Breast epithelium (tissue), 3 donors: ENCODE results near the gene PTPRN2.

ENCODE experiments used
- POLR2AphosphoS5 ChIP-seq, 3 donors: sonication (generic); formaldehyde crosslinking; IDR thresholded peaks; one replicate each; pipeline ENCODE4 v1.6.1; 2017; ENCODE audit warnings: antibody characterized with exemption in 3 of 3
- TF ChIP-seq, protein P1 (sequence below), 3 donors: fragments of 450-650 bp; IDR thresholded peaks; one replicate each; pipeline ENCODE4 v1.5.1; 2016 to 2017; ENCODE audit warnings: antibody characterized with exemption in 3 of 3, mild to moderate bottlenecking in 3 of 3, moderate library complexity in 3 of 3

DNA sequence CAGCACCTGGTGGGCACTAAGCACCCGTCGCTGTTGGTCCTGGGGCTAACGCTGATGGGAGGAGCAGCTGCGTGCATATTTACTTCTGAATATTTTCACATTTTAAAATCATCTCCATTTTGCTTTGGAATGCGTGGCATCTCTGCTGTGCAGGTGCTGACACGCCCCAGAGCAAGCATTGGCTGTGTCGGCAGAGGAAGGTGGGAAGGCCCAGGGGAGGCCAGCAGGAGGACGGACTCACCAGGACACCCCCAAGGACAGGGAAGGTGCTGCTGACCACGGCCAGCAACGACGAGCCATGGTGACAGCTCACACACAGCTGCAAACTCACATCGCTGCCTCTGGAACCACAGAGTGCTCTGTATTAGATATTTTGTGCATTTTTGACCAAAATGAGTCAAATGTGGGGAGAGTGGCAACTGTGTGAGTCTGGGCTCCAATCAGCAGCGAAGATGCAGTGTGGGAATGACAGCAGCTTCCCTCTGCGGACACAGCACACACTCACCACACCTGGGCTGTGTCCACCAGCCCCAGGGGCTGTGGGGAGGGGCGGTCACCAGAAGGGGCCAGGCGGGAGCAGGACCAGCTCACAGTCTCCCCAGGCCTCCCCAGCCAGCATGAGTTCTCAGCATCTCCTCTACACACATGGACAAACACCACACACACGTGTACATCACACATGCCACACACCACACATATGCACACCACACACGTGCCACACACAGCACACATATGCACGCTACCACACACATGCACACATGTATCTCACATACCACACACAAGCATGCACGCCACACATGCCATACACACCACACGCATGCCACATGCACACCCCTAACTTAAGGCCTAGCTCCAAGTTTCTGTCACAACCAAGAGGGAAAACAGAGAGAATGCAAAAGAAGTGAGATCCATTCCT lies 58.2 kb downstream of the PTPRN2 start:
- TF ChIP-seq POLR2AphosphoS5 (IDR thresholded peaks at IDR 0.05) = no peak
- TF ChIP-seq, protein P1, sequence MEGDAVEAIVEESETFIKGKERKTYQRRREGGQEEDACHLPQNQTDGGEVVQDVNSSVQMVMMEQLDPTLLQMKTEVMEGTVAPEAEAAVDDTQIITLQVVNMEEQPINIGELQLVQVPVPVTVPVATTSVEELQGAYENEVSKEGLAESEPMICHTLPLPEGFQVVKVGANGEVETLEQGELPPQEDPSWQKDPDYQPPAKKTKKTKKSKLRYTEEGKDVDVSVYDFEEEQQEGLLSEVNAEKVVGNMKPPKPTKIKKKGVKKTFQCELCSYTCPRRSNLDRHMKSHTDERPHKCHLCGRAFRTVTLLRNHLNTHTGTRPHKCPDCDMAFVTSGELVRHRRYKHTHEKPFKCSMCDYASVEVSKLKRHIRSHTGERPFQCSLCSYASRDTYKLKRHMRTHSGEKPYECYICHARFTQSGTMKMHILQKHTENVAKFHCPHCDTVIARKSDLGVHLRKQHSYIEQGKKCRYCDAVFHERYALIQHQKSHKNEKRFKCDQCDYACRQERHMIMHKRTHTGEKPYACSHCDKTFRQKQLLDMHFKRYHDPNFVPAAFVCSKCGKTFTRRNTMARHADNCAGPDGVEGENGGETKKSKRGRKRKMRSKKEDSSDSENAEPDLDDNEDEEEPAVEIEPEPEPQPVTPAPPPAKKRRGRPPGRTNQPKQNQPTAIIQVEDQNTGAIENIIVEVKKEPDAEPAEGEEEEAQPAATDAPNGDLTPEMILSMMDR (IDR thresholded peaks at IDR 0.05) = no peak
